Measurements from ENCODE around the gene UNC13B. TPM values are rescaled to one million over a fixed set of nuclear protein-coding genes. Genes with fewer than 3 reads are reported as not detected.

Gene UNC13B
- total and polyA plus RNA-seq, 2 experiments from 2014 or later = 16.3 to 43.7 TPM

DNA sequence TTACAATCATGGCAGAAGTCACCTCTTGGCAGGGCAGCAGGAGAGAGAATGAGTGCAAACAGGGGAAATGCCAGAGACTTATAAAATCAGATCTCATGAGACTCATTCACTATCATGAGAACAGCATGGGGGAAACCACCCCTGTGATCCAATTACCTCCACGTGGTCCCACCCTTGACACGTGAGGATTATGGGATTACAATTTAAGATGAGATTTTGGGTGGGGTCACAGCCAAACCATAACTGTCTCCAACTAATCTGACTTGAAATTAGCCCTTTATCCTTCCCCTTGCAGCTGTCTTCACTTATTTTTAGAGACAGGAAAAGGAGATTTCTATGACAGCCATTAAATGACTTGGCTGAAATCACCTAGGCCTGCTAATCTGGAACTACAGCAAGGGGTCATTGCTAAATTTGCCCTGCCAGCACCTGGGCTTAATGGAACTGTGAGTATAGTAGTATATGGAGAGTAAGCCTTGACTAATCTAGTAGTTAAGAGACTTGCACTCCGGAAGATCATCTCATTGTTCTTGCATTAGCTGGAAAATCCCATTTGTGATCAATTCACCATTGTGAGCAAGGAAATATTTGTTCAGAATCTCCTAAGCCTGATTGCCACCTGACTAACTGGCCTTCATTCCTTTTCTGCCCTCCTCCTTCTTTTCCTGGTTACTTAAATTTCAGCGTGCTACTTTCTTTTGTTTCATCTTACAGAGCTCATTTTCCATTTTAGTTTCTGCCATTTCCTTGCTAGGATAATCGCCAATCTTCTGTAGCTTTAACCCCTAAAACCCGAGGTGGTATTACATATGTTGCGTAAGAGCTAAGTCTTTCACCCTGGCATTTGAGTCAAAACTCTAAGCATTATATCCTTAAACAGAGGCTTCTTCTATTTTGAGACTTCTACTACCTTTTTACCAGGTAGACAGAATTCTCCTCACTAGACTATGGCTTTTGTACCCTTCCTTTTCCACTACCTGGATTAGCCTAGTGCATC is 262.8 kb downstream of the UNC13B start:
- H3K4me1 ChIP-seq (ENCODE audit: low read depth) = no peaks in the 10 kb centered on the region
- DNase-seq (ENCODE audit: low read depth in 1 of 2, low spot score in 1 of 2) = no peak
- no peaks in the 10 kb centered on the region for H3K27me3 ChIP-seq
- TF ChIP-seq, protein P1, sequence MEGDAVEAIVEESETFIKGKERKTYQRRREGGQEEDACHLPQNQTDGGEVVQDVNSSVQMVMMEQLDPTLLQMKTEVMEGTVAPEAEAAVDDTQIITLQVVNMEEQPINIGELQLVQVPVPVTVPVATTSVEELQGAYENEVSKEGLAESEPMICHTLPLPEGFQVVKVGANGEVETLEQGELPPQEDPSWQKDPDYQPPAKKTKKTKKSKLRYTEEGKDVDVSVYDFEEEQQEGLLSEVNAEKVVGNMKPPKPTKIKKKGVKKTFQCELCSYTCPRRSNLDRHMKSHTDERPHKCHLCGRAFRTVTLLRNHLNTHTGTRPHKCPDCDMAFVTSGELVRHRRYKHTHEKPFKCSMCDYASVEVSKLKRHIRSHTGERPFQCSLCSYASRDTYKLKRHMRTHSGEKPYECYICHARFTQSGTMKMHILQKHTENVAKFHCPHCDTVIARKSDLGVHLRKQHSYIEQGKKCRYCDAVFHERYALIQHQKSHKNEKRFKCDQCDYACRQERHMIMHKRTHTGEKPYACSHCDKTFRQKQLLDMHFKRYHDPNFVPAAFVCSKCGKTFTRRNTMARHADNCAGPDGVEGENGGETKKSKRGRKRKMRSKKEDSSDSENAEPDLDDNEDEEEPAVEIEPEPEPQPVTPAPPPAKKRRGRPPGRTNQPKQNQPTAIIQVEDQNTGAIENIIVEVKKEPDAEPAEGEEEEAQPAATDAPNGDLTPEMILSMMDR (IDR thresholded peaks at IDR 0.05; ENCODE audit: low read depth, low read length) = no peak
- H3K36me3 ChIP-seq = no peaks in the 10 kb centered on the region
- no peaks in the 10 kb centered on the region for H3K9me3 ChIP-seq (ENCODE audit: low read depth)
- H3K4me3 ChIP-seq = no peak overlapping the region
- no peak overlapping the region for H3K27ac ChIP-seq

GRCh38 chr9:35426627-35427026 is 264.8 kb downstream of the UNC13B start:
- Histone ChIP-seq H3K27ac (no peak overlapping the region), H3K4me3 (no peak overlapping the region), H3K27me3 (no peaks in the 10 kb centered on the region), H3K36me3 (no peaks in the 10 kb centered on the region), H3K4me1 (ENCODE audit: low read depth) (no peaks in the 10 kb centered on the region), H3K9me3 (ENCODE audit: low read depth) (no peaks in the 10 kb centered on the region)
- TF ChIP-seq, protein P1 (IDR thresholded peaks at IDR 0.05; ENCODE audit: low read depth, low read length) = no peak
- DNase-seq (ENCODE audit: low read depth in 1 of 2, low spot score in 1 of 2) = no peak

DNA sequence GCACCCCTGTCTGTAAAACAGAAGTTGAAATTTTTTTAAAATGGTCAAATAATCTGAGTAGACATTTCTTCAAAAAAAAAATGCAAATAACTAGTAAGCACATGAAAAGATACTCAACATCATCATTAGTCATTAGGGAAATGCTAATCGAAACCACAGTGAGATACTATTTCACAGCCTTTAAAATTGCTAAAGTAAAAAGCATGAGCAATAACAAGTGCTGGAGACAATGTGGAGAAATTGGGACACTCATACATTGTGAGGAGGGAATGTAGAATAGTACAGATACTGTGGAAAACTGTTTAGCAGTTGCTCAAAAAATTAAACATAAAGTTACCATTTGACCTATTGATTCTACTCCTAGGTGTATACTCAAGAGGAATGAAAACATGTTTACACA is 269.7 kb downstream of the UNC13B start:
- H3K36me3 ChIP-seq = no peaks in the 10 kb centered on the region
- no peaks in the 10 kb centered on the region for H3K27me3 ChIP-seq
- no peak overlapping the region for H3K4me3 ChIP-seq
- H3K4me1 ChIP-seq (ENCODE audit: low read depth) = no peaks in the 10 kb centered on the region
- TF ChIP-seq, protein P1 (IDR thresholded peaks at IDR 0.05; ENCODE audit: low read depth, low read length) = no peak
- no peak overlapping the region for H3K27ac ChIP-seq
- DNase-seq (ENCODE audit: low read depth in 1 of 2, low spot score in 1 of 2) = no peak
- H3K9me3 ChIP-seq (ENCODE audit: low read depth) = no peaks in the 10 kb centered on the region

GRCh38 chr9:35432076-35432475 is 270.3 kb downstream of the UNC13B start:
- Histone ChIP-seq H3K4me1 (ENCODE audit: low read depth) (no peaks in the 10 kb centered on the region), H3K36me3 (no peaks in the 10 kb centered on the region), H3K27ac (no peak overlapping the region), H3K9me3 (ENCODE audit: low read depth) (no peaks in the 10 kb centered on the region), H3K4me3 (no peak overlapping the region), H3K27me3 (no peaks in the 10 kb centered on the region)
- DNase-seq (ENCODE audit: low read depth in 1 of 2, low spot score in 1 of 2) = no peak
- TF ChIP-seq, protein P1 (IDR thresholded peaks at IDR 0.05; ENCODE audit: low read depth, low read length) = no peak

DNA sequence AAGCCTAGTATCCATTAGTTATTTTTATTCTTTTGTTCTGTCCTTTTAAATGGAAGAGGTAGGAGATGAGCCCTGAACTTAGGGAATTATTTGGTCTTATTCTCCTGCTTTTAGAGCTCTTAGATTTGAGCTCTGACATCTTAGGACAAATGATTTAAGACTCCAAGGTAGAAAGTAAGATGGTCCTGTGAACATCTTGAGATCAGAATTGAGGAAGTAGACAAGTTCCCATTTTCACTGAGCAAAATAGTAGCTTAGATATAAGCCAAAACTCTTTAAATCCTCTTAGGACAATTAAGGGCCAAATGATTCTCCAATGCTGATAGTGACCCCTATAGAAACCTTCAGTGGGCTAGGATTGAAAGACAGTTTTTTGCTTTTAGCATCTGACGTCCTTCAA is 275.1 kb downstream of the UNC13B start:
- no peak overlapping the region for H3K27ac ChIP-seq
- H3K4me1 ChIP-seq (ENCODE audit: low read depth) = no peaks in the 10 kb centered on the region
- no peaks in the 10 kb centered on the region for H3K36me3 ChIP-seq
- H3K4me3 ChIP-seq = no peak overlapping the region
- H3K9me3 ChIP-seq (ENCODE audit: low read depth) = no peaks in the 10 kb centered on the region
- H3K27me3 ChIP-seq = no peaks in the 10 kb centered on the region
- TF ChIP-seq, protein P1 (IDR thresholded peaks at IDR 0.05; ENCODE audit: low read depth, low read length) = no peak
- DNase-seq (ENCODE audit: low read depth in 1 of 2, low spot score in 1 of 2) = no peak

All from cardiac muscle cell (in vitro differentiated cells and primary cell).